M059J (cell line): ENCODE measurements around the gene CACNA1C. TPM values are rescaled to one million over a fixed set of nuclear protein-coding genes. Genes with fewer than 3 reads are reported as not detected.
A peak's percentile ranks its signal among the peaks of the same experiment; 100 is the strongest.
"Not testable (repeated sequence)": the region's sequence is repeated elsewhere in the genome, so short reads cannot be mapped to it uniquely, and the experiment has no call there.

Source experiments
- DNase-seq: peaks from one replicate; pipeline ENCODE4 v3.0.0-alpha.2; 2012; ENCODE audit warnings: low read depth
- total RNA-seq: library from RNA; depleted of rRNA; stranded (reverse); fragments of >200 nt; shearing (Covaris generic); gene quantifications from 2 replicates; pipeline ENCODE4 v1.2.3, GENCODE V29; 2014

Gene CACNA1C
- total RNA-seq, 1 experiment from 2014 or later, result 3.6 TPM

GRCh38 chr12:2255311-2255710, 202.5 kb downstream of the CACNA1C start:
- DNase-seq, result no peak

- DNase-seq, result not testable (repeated sequence)
These were observed 202.9 kb downstream of the CACNA1C start for GRCh38 chr12:2255731-2256130.

- DNase-seq, result peak; percentile 70
These were observed 203.7 kb downstream of the CACNA1C start for GRCh38 chr12:2256453-2256852.

- DNase-seq, result peak; percentile 79
These were observed 204.1 kb downstream of the CACNA1C start for GRCh38 chr12:2256915-2257314.

- DNase-seq, result no peak
These were observed 205.2 kb downstream of the CACNA1C start for GRCh38 chr12:2258025-2258424.

- DNase-seq, result no peak
These were observed 206.6 kb downstream of the CACNA1C start for GRCh38 chr12:2259369-2259768.

GRCh38 chr12:2260441-2260840, 207.7 kb downstream of the CACNA1C start:
- DNase-seq, result no peak

GRCh38 chr12:2261708-2262107, 208.9 kb downstream of the CACNA1C start:
- DNase-seq, result no peak

GRCh38 chr12:2262449-2262848, 209.7 kb downstream of the CACNA1C start:
- no peak for DNase-seq

GRCh38 chr12:2263901-2264300, 211.1 kb downstream of the CACNA1C start:
- DNase-seq, result no peak

GRCh38 chr12:2264651-2265232, 212.0 kb downstream of the CACNA1C start:
- peak; percentile 95 for DNase-seq

- DNase-seq, result peak; percentile 69
These were observed 212.8 kb downstream of the CACNA1C start for GRCh38 chr12:2265461-2266167.

GRCh38 chr12:2266666-2267620, 214.2 kb downstream of the CACNA1C start:
- DNase-seq, result no peak

GRCh38 chr12:2267703-2268470, 215.1 kb downstream of the CACNA1C start:
- peak; percentile 71 for DNase-seq

- DNase-seq, result peak; percentile 91
These were observed 215.9 kb downstream of the CACNA1C start for GRCh38 chr12:2268471-2269286.

- DNase-seq, result no peak
These were observed 218.1 kb downstream of the CACNA1C start for GRCh38 chr12:2270846-2271245.

- no peak for DNase-seq
These were observed 219.2 kb downstream of the CACNA1C start for GRCh38 chr12:2271961-2272360.

- DNase-seq, result no peak
These were observed 220.5 kb downstream of the CACNA1C start for GRCh38 chr12:2273288-2273687.

- no peak for DNase-seq
These were observed 221.0 kb downstream of the CACNA1C start for GRCh38 chr12:2273751-2274150.

- DNase-seq, result no peak
These were observed 221.9 kb downstream of the CACNA1C start for GRCh38 chr12:2274733-2275132.
